BE2C (cell line): ENCODE measurements around the gene RAB27A.
"Not testable (repeated sequence)": the region's sequence is repeated elsewhere in the genome, so short reads cannot be mapped to it uniquely, and the experiment has no call there.

Source experiments
- DNase-seq: peaks from one replicate; pipeline ENCODE4 v3.0.0-alpha.2; 2020
- H3K27me3 ChIP-seq: fragments of 250-450 bp; sonication (Bioruptor Pico); 2 replicates; pipeline ENCODE4 v1.5.1; 2020; ENCODE audit warnings: mild to moderate bottlenecking
- H3K36me3 ChIP-seq: fragments of 250-450 bp; sonication (Bioruptor Pico); 2 replicates; pipeline ENCODE4 v1.5.1; 2020; ENCODE audit warnings: mild to moderate bottlenecking
- H3K4me1 ChIP-seq: fragments of 250-450 bp; sonication (Bioruptor Pico); 2 replicates; pipeline ENCODE4 v1.5.1; 2020
- H3K4me3 ChIP-seq: 2 replicates; pipeline ENCODE4 v1.5.1; 2011; ENCODE audit warnings: low read depth, low read length
- H3K9me3 ChIP-seq: fragments of 250-450 bp; sonication (Bioruptor Pico); 2 replicates; pipeline ENCODE4 v1.5.1; 2020
- CTCF ChIP-seq: IDR thresholded peaks from 2 replicates; pipeline ENCODE4 v1.5.1; 2012; ENCODE audit warnings: mild to moderate bottlenecking, low read depth, low read length

Gene RAB27A

GRCh38 chr15:55282284-55282833, 7.3 kb downstream of the RAB27A start:
- no peak for TF ChIP-seq CTCF
- no peaks in the 10 kb centered on the region for H3K9me3 ChIP-seq
- no peak overlapping the region for H3K4me3 ChIP-seq
- DNase-seq: no peak
- peaks cover 4% of the 10 kb centered on the region; the same call in 1 of the 2 replicates for H3K4me1 ChIP-seq
- no peaks in the 10 kb centered on the region for H3K36me3 ChIP-seq
- no peaks in the 10 kb centered on the region for H3K27me3 ChIP-seq

DNA sequence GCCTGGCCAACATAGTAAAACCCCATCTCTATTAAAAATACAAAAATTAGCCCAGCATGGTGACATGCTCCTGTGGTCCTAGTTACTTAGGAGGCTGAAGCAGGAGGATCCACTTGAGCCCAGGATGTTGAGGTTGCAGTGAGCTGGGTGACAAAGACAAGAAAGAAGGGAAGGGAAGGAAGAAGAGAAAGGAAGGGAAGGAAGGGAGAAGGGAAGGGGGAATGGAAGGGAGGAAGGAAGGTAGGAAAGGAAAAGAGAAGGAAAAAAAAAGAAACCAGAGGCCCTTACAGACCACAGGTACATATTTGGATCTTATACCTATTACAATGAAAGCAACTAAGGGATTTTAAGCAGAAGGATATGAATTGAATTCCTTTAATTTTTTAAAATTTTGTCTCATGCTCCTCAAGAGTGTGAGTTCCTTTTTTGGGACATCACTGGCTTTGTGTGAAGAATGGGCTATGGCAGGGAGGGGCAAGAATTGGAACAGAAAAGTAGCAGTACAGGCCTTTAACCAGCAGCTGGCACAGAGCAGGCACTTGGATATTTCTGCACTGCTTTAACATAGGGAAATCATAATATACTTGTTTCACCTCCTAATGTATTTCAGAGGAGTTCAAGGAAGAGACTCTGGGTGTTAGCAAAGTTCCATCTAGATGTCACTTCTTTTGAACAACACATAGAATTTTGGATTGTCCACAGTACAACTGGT, 7.9 kb downstream of the RAB27A start:
- Histone ChIP-seq H3K9me3 (no peaks in the 10 kb centered on the region), H3K36me3 (no peaks in the 10 kb centered on the region), H3K4me1 (peaks cover 4% of the 10 kb centered on the region; the same call in 1 of the 2 replicates), H3K4me3 (no peak overlapping the region), H3K27me3 (no peaks in the 10 kb centered on the region)
- DNase-seq: no peak
- no peak for TF ChIP-seq CTCF

- not testable (repeated sequence) for H3K4me3 ChIP-seq, DNase-seq, H3K9me3 ChIP-seq, H3K36me3 ChIP-seq, H3K27me3 ChIP-seq, H3K4me1 ChIP-seq
Observed at GRCh38 chr15:55280589-55280988, 9.0 kb downstream of the RAB27A start.

DNA sequence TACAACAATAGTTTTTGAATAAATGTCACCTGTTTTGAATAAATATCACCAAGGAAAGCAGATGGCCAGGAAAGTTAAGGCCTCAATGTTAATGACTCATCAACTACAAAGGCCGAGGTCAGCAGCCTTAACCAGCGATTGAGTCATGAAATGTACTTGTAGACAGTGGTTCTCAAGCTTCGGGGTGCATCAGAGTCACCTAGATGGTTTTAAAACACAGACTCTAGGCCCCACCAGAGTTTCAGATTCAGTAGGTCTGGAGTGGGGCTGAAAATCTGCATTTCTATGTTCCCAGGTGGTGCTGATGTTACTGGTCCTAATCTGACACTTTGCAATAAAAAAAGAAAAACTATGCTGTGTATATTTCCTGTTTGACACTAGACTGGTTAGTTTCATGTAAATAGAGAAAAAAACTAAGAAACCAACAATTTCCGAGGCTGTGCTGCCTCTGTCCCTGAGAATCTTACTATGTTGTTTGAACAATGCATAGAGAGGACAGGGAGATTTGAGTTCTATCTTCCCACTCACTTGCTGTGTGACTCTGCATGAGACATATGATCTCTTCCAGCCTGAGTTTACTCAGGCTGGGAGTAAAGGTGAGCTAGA, 9.8 kb downstream of the RAB27A start:
- no peak for DNase-seq
- H3K4me3 ChIP-seq: no peak overlapping the region
- H3K36me3 ChIP-seq: no peaks in the 10 kb centered on the region
- no peaks in the 10 kb centered on the region for H3K9me3 ChIP-seq
- H3K27me3 ChIP-seq: no peaks in the 10 kb centered on the region
- TF ChIP-seq CTCF: no peak
- H3K4me1 ChIP-seq: peaks cover 4% of the 10 kb centered on the region; the same call in 1 of the 2 replicates

DNA sequence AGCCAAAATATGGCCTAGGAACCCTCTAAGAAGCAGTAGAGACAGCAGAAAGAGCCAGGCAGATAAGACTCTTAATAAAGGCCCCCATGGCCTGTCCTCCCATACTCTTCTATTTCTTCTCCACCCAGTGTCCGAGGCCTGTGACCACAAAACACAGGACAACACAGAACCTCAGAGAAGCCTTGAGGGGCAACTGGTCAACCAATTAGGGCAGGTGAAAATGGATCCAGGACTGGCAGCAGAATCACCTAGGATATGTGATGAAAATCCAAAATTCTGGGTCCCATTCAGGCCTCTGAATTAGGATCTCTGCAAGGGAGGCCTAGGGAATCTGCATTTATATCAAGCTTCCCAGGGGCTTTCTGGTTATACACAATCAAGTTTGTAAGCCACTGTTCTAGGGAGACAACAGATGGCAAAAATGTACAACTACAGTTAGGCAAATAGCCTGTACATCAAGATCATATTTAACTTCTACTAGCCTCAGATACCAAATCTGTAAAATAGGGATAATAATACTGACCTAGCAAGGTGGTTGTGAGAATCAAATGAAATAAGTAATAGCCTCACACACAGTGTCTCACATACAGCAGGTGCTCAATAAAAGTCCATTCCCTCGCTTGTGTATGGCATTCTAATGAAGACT, 10.4 kb downstream of the RAB27A start:
- H3K27me3 ChIP-seq: no peaks in the 10 kb centered on the region

More for the DNA sequence above, 10.4 kb downstream of the RAB27A start:
- TF ChIP-seq CTCF: no peak
- Histone ChIP-seq H3K4me3 (no peak overlapping the region), H3K9me3 (no peaks in the 10 kb centered on the region), H3K4me1 (peaks cover 4% of the 10 kb centered on the region; the same call in 1 of the 2 replicates), H3K36me3 (no peaks in the 10 kb centered on the region)
- DNase-seq: no peak
